Measurements from ENCODE around the gene EVPLL.
A peak's percentile ranks its signal among the peaks of the same experiment; 100 is the strongest.

The EVPLL gene

DNA sequence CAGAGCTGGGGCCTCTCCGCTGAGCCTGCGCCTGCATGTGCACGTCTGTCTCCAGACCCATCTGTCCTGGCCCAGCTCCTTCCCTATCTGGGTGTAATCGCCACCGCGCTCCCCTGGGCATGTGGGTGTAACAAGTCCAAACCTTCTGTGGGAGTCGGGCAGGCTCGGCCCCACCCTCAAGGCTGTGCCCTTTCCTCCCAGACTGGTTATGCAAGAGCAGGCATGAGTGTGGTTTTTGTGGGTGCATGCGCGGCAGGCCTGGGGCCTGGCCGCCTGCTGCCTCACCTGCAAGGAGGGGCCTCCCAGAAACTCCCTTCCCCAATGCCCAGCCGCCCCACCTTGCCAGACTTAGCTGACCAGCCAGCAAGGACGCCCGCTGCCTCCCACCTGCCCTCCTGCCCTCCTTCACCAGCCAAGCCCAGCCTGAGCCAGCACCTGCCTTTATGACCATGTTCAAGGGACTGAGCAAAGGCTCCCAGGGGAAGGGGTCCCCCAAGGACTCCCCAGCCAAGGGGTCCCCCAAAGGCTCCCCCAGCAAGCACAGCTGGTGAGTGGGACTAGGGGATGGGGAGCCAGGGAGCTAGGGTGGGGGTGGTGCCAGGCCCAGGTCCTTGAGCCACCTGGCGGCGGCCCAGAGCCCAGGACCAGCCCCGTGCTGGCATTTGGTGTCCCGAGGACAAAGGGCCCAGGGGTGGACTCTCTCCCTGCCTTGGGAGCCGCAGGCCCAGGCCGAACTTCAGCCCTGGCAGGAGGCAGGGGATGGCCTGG is at the start of gene EVPLL:
Gene EVPLL, plus strand, starts transcription at position 342 of the 768 bp plus-strand sequence. CDS start 3,160 bp downstream, outside the sequence.
- H3K4me3 ChIP-seq (ENCODE audit: low read length, poor library complexity, severe bottlenecking): no peak within 1 kb of the TSS
- H3K36me3 ChIP-seq (ENCODE audit: insufficient read depth, low read length): no peaks in the 10 kb centered on the region
- no peak within 1 kb of the TSS for H2AFZ ChIP-seq (ENCODE audit: low read length)
- no peaks in the 10 kb centered on the region; the same call in 1 of the 2 replicates for H3K9me3 ChIP-seq (ENCODE audit: insufficient read depth, low read depth, low read length)
- no peaks in the 10 kb centered on the region for H3K9me2 ChIP-seq (replicated peaks; ENCODE audit: low read depth, low read length)
- peaks cover 7% of the 10 kb centered on the region for H3K4me1 ChIP-seq (ENCODE audit: insufficient read depth, low read length, poor library complexity, severe bottlenecking)
- H3K9ac ChIP-seq (ENCODE audit: low read depth, low read length, poor library complexity, severe bottlenecking): no peak within 1 kb of the TSS
- no peaks in the 10 kb centered on the region for H3K27me3 ChIP-seq (ENCODE audit: insufficient read depth, low read length, poor library complexity, severe bottlenecking)
- peak within 1 kb of the TSS; percentile 24 for H3K4me2 ChIP-seq (ENCODE audit: low read depth, low read length, poor library complexity, severe bottlenecking)
- no peaks in the 10 kb centered on the region for H3F3A ChIP-seq (ENCODE audit: low read depth)
- H3K79me2 ChIP-seq (ENCODE audit: insufficient read depth, low read length): no peaks in the 10 kb centered on the region
- H4K20me1 ChIP-seq (ENCODE audit: insufficient read depth, low read length, poor library complexity, severe bottlenecking): no peaks in the 10 kb centered on the region
- TF ChIP-seq EZH2phosphoT487 (IDR thresholded peaks at IDR 0.05; ENCODE audit: borderline replicate concordance) (no peak), CTCF (conservative IDR thresholded peaks at IDR 0.05; ENCODE audit: low read length) (no peak)

DNA sequence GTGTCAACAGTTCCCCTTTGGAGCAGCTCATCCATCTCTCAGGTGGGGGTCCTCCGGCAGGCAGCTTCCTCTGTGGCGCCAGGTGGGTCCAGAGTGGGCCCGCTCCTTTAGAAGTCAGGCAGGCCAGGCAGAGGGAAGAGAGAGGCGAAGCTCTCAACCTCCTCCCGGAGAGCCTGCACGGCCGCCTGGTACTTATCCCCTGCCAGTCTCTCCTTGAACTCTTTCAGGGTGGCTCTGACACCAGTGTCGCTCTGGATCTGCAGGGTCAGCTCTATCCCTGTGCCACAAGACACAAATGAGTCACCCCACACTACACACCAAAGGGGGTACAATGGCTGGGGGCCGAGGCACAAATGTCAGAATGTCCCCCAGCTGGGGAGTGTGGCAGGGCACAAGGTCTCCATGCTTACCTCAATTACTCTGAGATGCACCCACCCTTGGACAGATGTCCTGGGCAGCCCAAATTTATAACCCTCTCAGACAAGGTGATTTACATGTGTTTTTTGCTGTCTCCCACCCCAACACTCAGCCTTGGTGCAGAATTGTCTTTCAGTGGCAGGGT is 48.9 kb upstream of the EVPLL start:
- no peak overlapping the region for H3K9ac ChIP-seq (ENCODE audit: low read depth, low read length, poor library complexity, severe bottlenecking)
- no peaks in the 10 kb centered on the region for H3F3A ChIP-seq (ENCODE audit: low read depth)
- H2AFZ ChIP-seq (ENCODE audit: low read length): no peak overlapping the region
- no peaks in the 10 kb centered on the region for H4K20me1 ChIP-seq (ENCODE audit: insufficient read depth, low read length, poor library complexity, severe bottlenecking)
- no peaks in the 10 kb centered on the region for H3K79me2 ChIP-seq (ENCODE audit: insufficient read depth, low read length)
- no peaks in the 10 kb centered on the region for H3K27me3 ChIP-seq (ENCODE audit: insufficient read depth, low read length, poor library complexity, severe bottlenecking)
- H3K4me3 ChIP-seq (ENCODE audit: low read length, poor library complexity, severe bottlenecking): no peak overlapping the region
- no peak overlapping the region for H3K4me2 ChIP-seq (ENCODE audit: low read depth, low read length, poor library complexity, severe bottlenecking)
- no peaks in the 10 kb centered on the region for H3K4me1 ChIP-seq (ENCODE audit: insufficient read depth, low read length, poor library complexity, severe bottlenecking)
- H3K9me2 ChIP-seq (replicated peaks; ENCODE audit: low read depth, low read length): no peaks in the 10 kb centered on the region
- no peak for TF ChIP-seq EZH2phosphoT487 (IDR thresholded peaks at IDR 0.05; ENCODE audit: borderline replicate concordance)
- TF ChIP-seq CTCF (conservative IDR thresholded peaks at IDR 0.05; ENCODE audit: low read length): no peak
- peaks cover 35% of the 10 kb centered on the region for H3K36me3 ChIP-seq (ENCODE audit: insufficient read depth, low read length)
- no peaks in the 10 kb centered on the region for H3K9me3 ChIP-seq (ENCODE audit: insufficient read depth, low read depth, low read length)

DNA sequence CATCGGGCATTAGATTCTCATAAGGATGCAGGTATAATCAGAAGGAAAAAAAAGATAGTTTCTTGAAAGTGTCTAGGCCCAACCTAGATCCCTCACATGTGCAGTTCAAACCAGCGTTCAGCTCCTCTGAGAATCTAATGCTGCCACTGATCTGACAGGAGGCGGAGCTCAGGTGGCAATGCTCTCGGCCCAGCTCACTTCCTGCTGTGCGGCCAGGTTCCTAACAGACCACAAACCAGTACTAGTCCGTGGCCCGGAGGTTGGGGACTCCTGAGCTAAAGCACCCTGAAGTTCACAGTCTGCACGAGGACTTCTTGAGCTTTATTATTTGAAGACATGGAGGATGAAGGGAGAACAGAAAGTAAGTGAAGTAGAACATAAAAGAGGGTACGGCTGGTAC is 45.7 kb upstream of the EVPLL start:
- Histone ChIP-seq H3K9ac (ENCODE audit: low read depth, low read length, poor library complexity, severe bottlenecking) (no peak overlapping the region), H3K9me3 (ENCODE audit: insufficient read depth, low read depth, low read length) (no peaks in the 10 kb centered on the region), H4K20me1 (ENCODE audit: insufficient read depth, low read length, poor library complexity, severe bottlenecking) (no peaks in the 10 kb centered on the region), H3K79me2 (ENCODE audit: insufficient read depth, low read length) (no peaks in the 10 kb centered on the region), H3K4me2 (ENCODE audit: low read depth, low read length, poor library complexity, severe bottlenecking) (no peak overlapping the region), H3F3A (ENCODE audit: low read depth) (no peaks in the 10 kb centered on the region), H3K4me3 (ENCODE audit: low read length, poor library complexity, severe bottlenecking) (no peak overlapping the region), H3K27me3 (ENCODE audit: insufficient read depth, low read length, poor library complexity, severe bottlenecking) (no peaks in the 10 kb centered on the region), H3K36me3 (ENCODE audit: insufficient read depth, low read length) (peaks cover 58% of the 10 kb centered on the region), H2AFZ (ENCODE audit: low read length) (no peak overlapping the region), H3K9me2 (replicated peaks; ENCODE audit: low read depth, low read length) (no peaks in the 10 kb centered on the region), H3K4me1 (ENCODE audit: insufficient read depth, low read length, poor library complexity, severe bottlenecking) (no peaks in the 10 kb centered on the region)
- no peak for TF ChIP-seq EZH2phosphoT487 (IDR thresholded peaks at IDR 0.05; ENCODE audit: borderline replicate concordance)
- TF ChIP-seq CTCF (conservative IDR thresholded peaks at IDR 0.05; ENCODE audit: low read length): no peak
